Endothelial cell of umbilical vein (primary cell): ENCODE results near the gene BCL2L13.

Experiments
- CTCF ChIP-seq, 2 donors: IDR thresholded peaks; 1 replicate in 1 of 2; 2 replicates in 1 of 2; pipeline ENCODE4 v1.5.1; 2011; ENCODE audit warnings: low read length in 2 of 2, mild to moderate bottlenecking in 2 of 2, moderate library complexity in 2 of 2, control low read depth in 1 of 2, inconsistent platforms in 1 of 2, low read depth in 1 of 2; ENCODE audit not compliant: insufficient read depth in 1 of 2; ENCODE audit errors: extremely low read depth in 1 of 2
- JUN ChIP-seq: IDR thresholded peaks from 2 replicates; pipeline ENCODE4 v1.6.1; 2011; ENCODE audit warnings: borderline replicate concordance, low read depth; ENCODE audit not compliant: insufficient read length, insufficient read depth
- MAX ChIP-seq: IDR thresholded peaks from 2 replicates; pipeline ENCODE4 v1.6.1; 2011; ENCODE audit not compliant: insufficient read depth, insufficient read length
- POLR2AphosphoS5 ChIP-seq: IDR thresholded peaks from 2 replicates; pipeline ENCODE4 v1.6.1; 2012; ENCODE audit warnings: low read depth, mild to moderate bottlenecking, control low read depth, low read length, moderate library complexity; ENCODE audit not compliant: insufficient read depth

GRCh38 chr22:17774926-17775685 lies 136.5 kb downstream of the BCL2L13 start:
- TF ChIP-seq CTCF (IDR thresholded peaks at IDR 0.05; ENCODE audit: extremely low read depth in 1 of 2, insufficient read depth in 1 of 2, low read depth in 1 of 2, low read length in 2 of 2): no peak
- no peak for TF ChIP-seq POLR2AphosphoS5
- TF ChIP-seq MAX: no peak
- TF ChIP-seq JUN: no peak
